Measurements from ENCODE around the gene FGF13. TPM values are rescaled to one million over a fixed set of nuclear protein-coding genes. Genes with fewer than 3 reads are reported as not detected.
A peak's percentile ranks its signal among the peaks of the same experiment; 100 is the strongest.

The FGF13 gene

DNA sequence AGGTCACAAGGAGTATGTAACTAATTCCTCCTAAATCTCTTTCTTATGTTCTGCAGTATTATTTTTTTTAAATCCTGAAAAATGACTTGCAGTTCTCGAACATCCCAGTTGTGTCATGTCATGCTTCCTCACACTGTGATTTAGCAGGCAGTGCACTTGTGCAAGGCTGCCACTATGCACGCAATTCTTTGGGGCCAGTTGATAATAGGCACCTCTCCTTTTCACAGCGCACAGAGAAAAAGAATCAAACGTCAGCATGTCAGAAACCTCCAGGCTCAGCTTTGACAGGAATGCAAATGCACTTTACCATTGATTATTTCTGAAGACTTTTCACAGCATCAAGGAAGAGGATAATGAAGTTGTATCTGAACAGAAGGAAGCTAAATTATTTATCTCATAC lies 62.9 kb downstream of the FGF13 start:
- Histone ChIP-seq H3K14ac (ENCODE audit: low read length) (no peak overlapping the region), H3K36me3 (replicated peaks in 1 of 2; ENCODE audit: control insufficient read depth in 2 of 2, insufficient read depth in 2 of 2, low read length in 2 of 2) (no peaks in the 10 kb centered on the region), H3K4me1 (ENCODE audit: control insufficient read depth in 2 of 2, insufficient read depth in 1 of 2, low read depth in 1 of 2, low read length in 2 of 2) (peaks cover 4 to 24% of the 10 kb centered on the region in 2 donors), H3K23ac (ENCODE audit: low read depth, low read length, poor library complexity) (no peak overlapping the region), H2BK15ac (ENCODE audit: low read length) (no peak overlapping the region), H2BK12ac (ENCODE audit: low read length) (no peak overlapping the region), H4K8ac (ENCODE audit: low read depth, low read length) (no peak overlapping the region), H3K4me3 (ENCODE audit: low read length in 2 of 2) (no peak overlapping the region), H3K18ac (ENCODE audit: low read length) (no peak overlapping the region), H3K4me2 (ENCODE audit: insufficient read depth, low read length, poor library complexity, severe bottlenecking) (no peak overlapping the region), H3K27ac (replicated peaks; ENCODE audit: low read length) (no peak overlapping the region), H4K91ac (ENCODE audit: low read depth, low read length, poor library complexity) (no peak overlapping the region), H2BK5ac (ENCODE audit: low read length) (no peak overlapping the region), H3K27me3 (ENCODE audit: control insufficient read depth in 3 of 3, insufficient read depth in 3 of 3, low read depth in 1 of 3, low read length in 3 of 3) (no peaks in the 10 kb centered on the region), H2AK5ac (ENCODE audit: low read depth, low read length) (no peak overlapping the region), H3K79me1 (ENCODE audit: low read depth, low read length) (no peaks in the 10 kb centered on the region), H3K9ac (ENCODE audit: low read depth, low read length, poor library complexity) (no peak overlapping the region), H3K4ac (ENCODE audit: low read length) (no peak overlapping the region), H2AFZ (ENCODE audit: low read length) (no peak overlapping the region), H2BK120ac (ENCODE audit: low read depth, low read length) (no peak overlapping the region), H3K9me3 (replicated peaks in 1 of 2; ENCODE audit: control insufficient read depth in 2 of 2, insufficient read depth in 1 of 2, low read depth in 1 of 2, low read length in 2 of 2) (no peaks in the 10 kb centered on the region)
- no peak for DNase-seq (ENCODE audit: low spot score)
- no CpG with 5 or more reads among the region's 4 CpGs for WGBS, 2 donors (ENCODE audit: extremely low coverage in 2 of 2, insufficient read length in 2 of 2, insufficient replicate concordance in 1 of 2)

DNA sequence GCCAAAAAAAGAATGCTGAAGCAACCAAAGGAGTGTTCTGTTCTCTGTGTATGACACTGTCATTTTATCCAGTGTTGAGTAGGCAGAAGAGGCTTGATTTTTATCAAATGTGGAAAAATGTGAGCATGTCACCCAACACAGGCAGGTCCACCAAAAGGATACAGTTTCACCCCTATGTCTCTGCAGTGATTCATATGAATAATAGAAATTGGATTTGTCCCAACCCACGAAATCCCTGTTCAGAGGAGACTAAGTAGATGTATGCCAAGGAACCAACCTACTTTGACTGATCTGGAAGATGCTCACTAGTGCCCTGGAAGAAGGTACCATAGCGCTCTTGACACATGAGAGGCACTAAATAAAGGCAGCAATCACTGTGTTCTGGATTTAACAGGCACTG lies 72.5 kb downstream of the FGF13 start:
- Histone ChIP-seq H3K36me3 (replicated peaks in 1 of 2; ENCODE audit: control insufficient read depth in 2 of 2, insufficient read depth in 2 of 2, low read length in 2 of 2) (no peaks in the 10 kb centered on the region), H3K27me3 (ENCODE audit: control insufficient read depth in 3 of 3, insufficient read depth in 3 of 3, low read depth in 1 of 3, low read length in 3 of 3) (no peaks in the 10 kb centered on the region), H4K8ac (ENCODE audit: low read depth, low read length) (no peak overlapping the region), H3K18ac (ENCODE audit: low read length) (no peak overlapping the region), H3K4me3 (ENCODE audit: low read length in 2 of 2) (no peak overlapping the region), H2BK15ac (ENCODE audit: low read length) (no peak overlapping the region), H3K9ac (ENCODE audit: low read depth, low read length, poor library complexity) (no peak overlapping the region), H2BK12ac (ENCODE audit: low read length) (no peak overlapping the region), H3K27ac (replicated peaks; ENCODE audit: low read length) (no peak overlapping the region), H3K4me1 (ENCODE audit: control insufficient read depth in 2 of 2, insufficient read depth in 1 of 2, low read depth in 1 of 2, low read length in 2 of 2) (no peaks in the 10 kb centered on the region), H3K9me3 (replicated peaks in 1 of 2; ENCODE audit: control insufficient read depth in 2 of 2, insufficient read depth in 1 of 2, low read depth in 1 of 2, low read length in 2 of 2) (no peaks in the 10 kb centered on the region), H3K14ac (ENCODE audit: low read length) (no peak overlapping the region), H2AFZ (ENCODE audit: low read length) (no peak overlapping the region), H4K91ac (ENCODE audit: low read depth, low read length, poor library complexity) (no peak overlapping the region), H3K79me1 (ENCODE audit: low read depth, low read length) (no peaks in the 10 kb centered on the region), H2AK5ac (ENCODE audit: low read depth, low read length) (no peak overlapping the region), H2BK5ac (ENCODE audit: low read length) (no peak overlapping the region), H3K23ac (ENCODE audit: low read depth, low read length, poor library complexity) (no peak overlapping the region), H2BK120ac (ENCODE audit: low read depth, low read length) (no peak overlapping the region), H3K4me2 (ENCODE audit: insufficient read depth, low read length, poor library complexity, severe bottlenecking) (no peak overlapping the region), H3K4ac (ENCODE audit: low read length) (no peak overlapping the region)
- WGBS, 2 donors (ENCODE audit: extremely low coverage in 2 of 2, insufficient read length in 2 of 2, insufficient replicate concordance in 1 of 2) = no CpG with 5 or more reads among the region's 2 CpGs
- DNase-seq (ENCODE audit: low spot score) = no peak

Small RNA genes within 50 kb of the gene (small RNA-seq; reads per million reads assigned to genes)
- gene AL031386.1 (ENCODE audit: insufficient read depth) = not detected
- gene MIR504 (ENCODE audit: insufficient read depth) = 80.8 reads per million, percentile 95 among the genes with 10 or more reads in this experiment
